GM12878 (cell line): Measurements from ENCODE around the gene USPL1. TPM values are rescaled to one million over a fixed set of nuclear protein-coding genes. Genes with fewer than 3 reads are reported as not detected.
A peak's percentile ranks its signal among the peaks of the same experiment; 100 is the strongest.

Experiments used
- ASH2L ChIP-seq: fragments of 300-600, 200-600 bp; sonication (generic); IDR thresholded peaks from 2 replicates; pipeline ENCODE4 v1.6.1; 2017; ENCODE audit warnings: low read depth, mild to moderate bottlenecking, borderline replicate concordance
- CBX3 ChIP-seq: fragments of 200-600 bp; sonication (generic); IDR thresholded peaks from 2 replicates; pipeline ENCODE4 v1.6.1; 2016; ENCODE audit warnings: low read depth, borderline replicate concordance
- HCFC1 ChIP-seq: fragments of 150-350 bp; IDR thresholded peaks from 2 replicates; pipeline ENCODE4 v1.6.1; 2014; ENCODE audit warnings: low read length
- HDAC6 ChIP-seq: fragments of 200-600 bp; sonication (generic); IDR thresholded peaks from one replicate; pipeline ENCODE4 v1.8.0; 2017; ENCODE audit warnings: antibody characterized with exemption; ENCODE audit not compliant: unreplicated experiment
- HDGF ChIP-seq: fragments of 450-650 bp; IDR thresholded peaks from 2 replicates; pipeline ENCODE4 v1.6.1; 2016; ENCODE audit warnings: antibody characterized with exemption
- MTA2 ChIP-seq: fragments of 450-650 bp; IDR thresholded peaks from 2 replicates; pipeline ENCODE4 v1.6.1; 2016; ENCODE audit warnings: low read depth, mild to moderate bottlenecking, moderate library complexity
- NFIC ChIP-seq: IDR thresholded peaks from 2 replicates; pipeline ENCODE4 v1.6.1; 2012; ENCODE audit warnings: low read depth, mild to moderate bottlenecking, inconsistent platforms, low read length, moderate library complexity
- NFYA ChIP-seq: IDR thresholded peaks from 2 replicates; pipeline ENCODE4 v1.6.1; 2011; ENCODE audit warnings: low read depth, mild to moderate bottlenecking, low read length, improper control_type of control experiment, borderline replicate concordance
- PAX8 ChIP-seq: fragments of 450-650 bp; IDR thresholded peaks from 2 replicates; pipeline ENCODE4 v1.6.1; 2017; ENCODE audit warnings: mild to moderate bottlenecking, moderate library complexity
- PML ChIP-seq: IDR thresholded peaks from 2 replicates; pipeline ENCODE4 v1.6.1; 2012; ENCODE audit warnings: low read length, inconsistent platforms
- RAD51 ChIP-seq: fragments of 450-650 bp; IDR thresholded peaks from 2 replicates; pipeline ENCODE4 v1.6.1; 2016; ENCODE audit warnings: moderate library complexity, mild to moderate bottlenecking, inconsistent platforms
- RCOR1 ChIP-seq: conservative IDR thresholded peaks from 2 replicates; pipeline ENCODE4 v1.6.1; 2012; ENCODE audit warnings: low read depth, low read length, improper control_type of control experiment
- RUNX3 ChIP-seq: IDR thresholded peaks from 2 replicates; pipeline ENCODE4 v1.6.1; 2012; ENCODE audit warnings: low read length, inconsistent platforms
- SMAD5 ChIP-seq: IDR thresholded peaks from 2 replicates; pipeline ENCODE4 v1.6.1; 2016; ENCODE audit warnings: antibody characterized with exemption, low read depth
- SMC3 ChIP-seq: IDR thresholded peaks from 2 replicates; pipeline ENCODE4 v1.6.1; 2011; ENCODE audit warnings: low read length, improper control_type of control experiment, borderline replicate concordance
- SREBF1 ChIP-seq: IDR thresholded peaks from 2 replicates; pipeline ENCODE4 v1.6.1; 2012; ENCODE audit warnings: mild to moderate bottlenecking, low read length
- SREBF2 ChIP-seq: IDR thresholded peaks from 2 replicates; pipeline ENCODE4 v1.6.1; 2012; ENCODE audit warnings: mild to moderate bottlenecking, low read length
- STAT3 ChIP-seq: IDR thresholded peaks from 2 replicates; pipeline ENCODE4 v1.6.1; 2011; ENCODE audit warnings: low read depth, low read length, improper control_type of control experiment
- TARDBP ChIP-seq: IDR thresholded peaks from 2 replicates; pipeline ENCODE4 v1.6.1; 2016; ENCODE audit warnings: borderline replicate concordance
- ZBED1 ChIP-seq: IDR thresholded peaks from 2 replicates; pipeline ENCODE4 v1.6.1; 2016; ENCODE audit warnings: borderline replicate concordance
- polyA plus RNA-seq, 11 experiments: library from polyadenylated mRNA; depleted of rRNA in 4 of 11; unstranded in 6 of 11; stranded (reverse) in 5 of 11; fragments of >200 nt; fragmentation: Nextera tagmentation in 4 of 11; fragmentation: Illumina TruSeq in 1 of 11; extraction: Ambion mirVana in 4 of 11; extraction: Trizol in 1 of 11; gene quantifications; 1 replicate in 1 of 11; 2 replicates in 10 of 11; pipeline versions ENCODE4 v1.2.1 to v1.2.3, GENCODE V29; 2011 to 2016; ENCODE audit warnings: inconsistent platforms in 2 of 11, missing spikeins in 2 of 11, low read depth in 1 of 11
- total RNA-seq, 4 experiments: library from RNA; depleted of rRNA in 3 of 4; stranded (reverse); fragments of >200 nt in 3 of 4; fragmentation: Illumina TruSeq in 1 of 4; extraction: Trizol in 1 of 4; gene quantifications; 2 replicates each; pipeline versions ENCODE4 v1.2.1 to v1.2.3, GENCODE V29; 2013 to 2021
- TF ChIP-seq, protein P1 (sequence below): IDR thresholded peaks from 2 replicates; pipeline ENCODE4 v1.6.1; 2012; ENCODE audit warnings: low read length, inconsistent platforms
- TF ChIP-seq, protein P2 (sequence below): fragments of 450-650 bp; formaldehyde crosslinking; IDR thresholded peaks from 2 replicates; pipeline ENCODE4 v1.4.0; 2020; ENCODE audit warnings: mild to moderate bottlenecking, moderate library complexity

Gene USPL1
- total and polyA plus RNA-seq, 10 of the 15 experiments (the other 5 are each of a cell fraction or from before 2014, with no cell fraction given), result 7.9 to 23.2 (median 15.8) TPM

GRCh38 chr13:30607908-30608307 is 9.8 kb upstream of the USPL1 start (continued):
- TF ChIP-seq PAX8 (no peak), MTA2 (peak; percentile 49; the same call in 1 of the 2 replicates), NFIC (peak; percentile 82), ASH2L (no peak), ZBED1 (no peak; the same call in 1 of the 2 replicates), SREBF2 (no peak), CBX3 (no peak), STAT3 (peak; percentile 39; the same call in 1 of the 2 replicates), HCFC1 (no peak), SMAD5 (no peak), RUNX3 (peak; percentile 98), SMC3 (no peak), RCOR1 (no peak), RAD51 (peak; percentile 95), TARDBP (no peak), SREBF1 (no peak), HDGF (no peak), HDAC6 (no peak), NFYA (no peak), PML (no peak)
- TF ChIP-seq, protein P1, sequence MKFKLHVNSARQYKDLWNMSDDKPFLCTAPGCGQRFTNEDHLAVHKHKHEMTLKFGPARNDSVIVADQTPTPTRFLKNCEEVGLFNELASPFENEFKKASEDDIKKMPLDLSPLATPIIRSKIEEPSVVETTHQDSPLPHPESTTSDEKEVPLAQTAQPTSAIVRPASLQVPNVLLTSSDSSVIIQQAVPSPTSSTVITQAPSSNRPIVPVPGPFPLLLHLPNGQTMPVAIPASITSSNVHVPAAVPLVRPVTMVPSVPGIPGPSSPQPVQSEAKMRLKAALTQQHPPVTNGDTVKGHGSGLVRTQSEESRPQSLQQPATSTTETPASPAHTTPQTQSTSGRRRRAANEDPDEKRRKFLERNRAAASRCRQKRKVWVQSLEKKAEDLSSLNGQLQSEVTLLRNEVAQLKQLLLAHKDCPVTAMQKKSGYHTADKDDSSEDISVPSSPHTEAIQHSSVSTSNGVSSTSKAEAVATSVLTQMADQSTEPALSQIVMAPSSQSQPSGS, result no peak
- TF ChIP-seq, protein P2, sequence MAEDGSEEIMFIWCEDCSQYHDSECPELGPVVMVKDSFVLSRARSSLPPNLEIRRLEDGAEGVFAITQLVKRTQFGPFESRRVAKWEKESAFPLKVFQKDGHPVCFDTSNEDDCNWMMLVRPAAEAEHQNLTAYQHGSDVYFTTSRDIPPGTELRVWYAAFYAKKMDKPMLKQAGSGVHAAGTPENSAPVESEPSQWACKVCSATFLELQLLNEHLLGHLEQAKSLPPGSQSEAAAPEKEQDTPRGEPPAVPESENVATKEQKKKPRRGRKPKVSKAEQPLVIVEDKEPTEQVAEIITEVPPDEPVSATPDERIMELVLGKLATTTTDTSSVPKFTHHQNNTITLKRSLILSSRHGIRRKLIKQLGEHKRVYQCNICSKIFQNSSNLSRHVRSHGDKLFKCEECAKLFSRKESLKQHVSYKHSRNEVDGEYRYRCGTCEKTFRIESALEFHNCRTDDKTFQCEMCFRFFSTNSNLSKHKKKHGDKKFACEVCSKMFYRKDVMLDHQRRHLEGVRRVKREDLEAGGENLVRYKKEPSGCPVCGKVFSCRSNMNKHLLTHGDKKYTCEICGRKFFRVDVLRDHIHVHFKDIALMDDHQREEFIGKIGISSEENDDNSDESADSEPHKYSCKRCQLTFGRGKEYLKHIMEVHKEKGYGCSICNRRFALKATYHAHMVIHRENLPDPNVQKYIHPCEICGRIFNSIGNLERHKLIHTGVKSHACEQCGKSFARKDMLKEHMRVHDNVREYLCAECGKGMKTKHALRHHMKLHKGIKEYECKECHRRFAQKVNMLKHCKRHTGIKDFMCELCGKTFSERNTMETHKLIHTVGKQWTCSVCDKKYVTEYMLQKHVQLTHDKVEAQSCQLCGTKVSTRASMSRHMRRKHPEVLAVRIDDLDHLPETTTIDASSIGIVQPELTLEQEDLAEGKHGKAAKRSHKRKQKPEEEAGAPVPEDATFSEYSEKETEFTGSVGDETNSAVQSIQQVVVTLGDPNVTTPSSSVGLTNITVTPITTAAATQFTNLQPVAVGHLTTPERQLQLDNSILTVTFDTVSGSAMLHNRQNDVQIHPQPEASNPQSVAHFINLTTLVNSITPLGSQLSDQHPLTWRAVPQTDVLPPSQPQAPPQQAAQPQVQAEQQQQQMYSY (CRISPR knock-in tag), result no peak
- TF ChIP-seq, all 136 proteins: peak for 41
